Stimulated activated CD4-positive, alpha-beta T cell treated with anti-CD3 and anti-CD28 coated beads, Interleukin-12 subunit alpha, Interleukin-12 subunit beta, amount 100 ng/mL, for 4 hours (primary cell): ENCODE results near the gene CMIP.

Source experiments
- DNase-seq: peaks from one replicate; pipeline ENCODE4 v3.0.0-alpha.2; 2020

CMIP gene

GRCh38 chr16:81629896-81630634 is 185.5 kb downstream of the CMIP start:
- DNase-seq = no peak

DNA sequence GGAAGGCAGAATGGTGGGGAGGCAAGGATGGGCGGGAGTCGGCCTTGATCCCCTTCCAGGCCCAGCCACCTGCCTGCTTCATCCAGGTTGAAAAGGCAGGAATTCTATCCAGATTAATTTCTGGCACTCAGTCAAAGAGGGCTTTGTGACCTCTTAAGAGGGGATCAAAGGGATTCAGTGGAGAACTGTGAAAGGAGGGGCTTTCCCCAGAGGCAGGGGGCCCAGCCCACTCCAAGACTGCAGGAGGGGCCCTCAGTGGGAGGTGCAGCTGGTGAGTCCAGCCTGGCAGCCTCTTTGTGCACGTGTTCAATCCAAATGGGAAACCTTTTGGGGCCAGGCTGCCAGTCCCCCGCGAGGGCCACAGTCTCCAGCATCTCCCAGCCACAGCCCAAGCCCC is 186.0 kb downstream of the CMIP start:
- no peak for DNase-seq

DNA sequence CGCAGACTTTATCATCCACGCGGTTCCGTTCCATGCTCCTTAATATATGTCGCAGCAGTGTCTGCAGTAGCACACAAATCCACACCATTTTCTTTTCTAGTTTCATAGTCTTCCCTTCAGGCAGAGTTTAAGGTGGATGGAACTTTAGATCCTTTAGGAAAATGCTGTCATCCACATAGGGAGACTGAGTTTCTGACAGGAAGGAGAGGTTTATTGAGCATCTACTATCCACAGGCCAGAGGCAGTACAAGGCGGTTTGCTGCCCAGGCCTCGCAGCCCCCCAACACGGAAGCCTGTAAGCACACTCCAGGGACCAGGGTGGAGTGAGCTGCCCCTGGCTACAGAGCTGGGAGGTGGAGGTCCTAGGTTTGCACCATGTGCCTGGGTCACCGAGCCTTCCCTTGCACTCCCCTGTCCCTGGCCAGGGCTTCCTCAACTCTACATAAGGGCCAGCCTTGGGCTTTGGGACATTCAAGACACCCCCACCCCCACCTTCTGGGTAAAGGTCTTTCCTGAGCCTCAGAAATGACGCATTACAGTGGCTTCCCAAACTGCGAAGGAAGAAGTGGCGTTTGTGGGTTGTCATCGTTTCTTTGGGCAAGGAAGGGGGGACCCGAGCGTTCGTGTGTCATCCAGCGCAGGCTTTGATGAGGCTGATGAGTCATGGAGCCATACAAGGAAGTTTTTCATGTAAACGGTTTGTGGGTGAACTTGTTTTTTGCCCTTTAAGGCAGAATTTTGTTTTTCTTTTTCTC is 188.0 kb downstream of the CMIP start:
- DNase-seq = peak; percentile 60

DNA sequence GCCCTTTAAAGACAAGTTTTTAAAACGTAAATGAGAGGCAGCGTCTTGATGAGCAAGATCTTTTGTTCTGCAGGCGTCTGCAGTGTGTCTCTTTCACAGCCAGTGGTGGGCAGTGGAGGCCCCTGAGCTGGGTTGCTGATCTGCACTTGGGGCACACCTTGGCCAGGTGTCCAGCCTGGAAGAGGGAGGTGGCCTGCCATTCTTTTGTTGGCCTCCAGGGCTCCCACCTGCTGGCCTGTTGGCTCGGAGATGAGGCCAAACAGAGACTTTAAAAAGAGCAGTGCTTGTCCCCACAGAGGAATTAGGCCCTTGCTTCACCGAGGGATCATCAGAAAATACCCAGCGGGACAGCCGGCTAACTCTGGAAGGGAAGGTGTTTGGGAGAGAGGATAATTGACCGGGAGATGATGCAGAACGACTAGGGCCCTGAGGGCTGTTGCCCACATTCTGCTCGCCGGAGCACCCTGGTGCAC is 188.6 kb downstream of the CMIP start:
- peak; percentile 10 for DNase-seq

DNA sequence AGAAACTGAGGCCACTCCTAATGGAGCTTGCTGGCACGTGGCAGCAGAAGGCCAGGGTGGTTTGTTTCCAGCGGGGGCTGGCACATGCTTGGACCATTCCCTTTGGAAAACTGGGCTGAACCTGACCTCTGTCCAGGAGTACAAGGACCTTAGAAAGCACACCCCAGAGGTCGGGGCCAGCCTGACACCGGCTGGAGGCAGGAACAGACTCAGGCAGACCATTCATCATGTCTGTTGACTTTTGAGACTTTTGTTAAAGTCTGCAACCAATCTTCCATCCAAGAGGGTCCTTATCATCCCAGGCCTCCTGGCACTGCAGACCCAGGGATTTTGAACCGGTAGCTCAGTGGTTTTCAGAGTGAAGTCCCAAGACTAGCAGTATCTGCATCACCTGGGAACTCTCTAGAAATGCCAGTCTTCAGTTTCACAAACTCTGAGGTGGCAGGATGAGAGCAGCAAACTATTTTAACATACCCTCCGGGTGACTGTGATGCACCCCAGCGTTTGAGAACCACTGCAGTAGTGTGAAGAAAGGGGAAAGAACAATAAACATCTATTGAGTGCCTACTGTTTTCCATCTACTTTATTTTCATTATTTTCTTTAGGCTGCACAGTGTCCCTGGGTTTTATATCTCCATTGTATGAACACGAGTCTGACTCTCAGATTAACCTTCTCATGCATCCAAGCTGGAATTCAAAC is 189.2 kb downstream of the CMIP start:
- DNase-seq = no peak

- DNase-seq = no peak
Measured at GRCh38 chr16:81634380-81635062, 189.9 kb downstream of the CMIP start.

DNA sequence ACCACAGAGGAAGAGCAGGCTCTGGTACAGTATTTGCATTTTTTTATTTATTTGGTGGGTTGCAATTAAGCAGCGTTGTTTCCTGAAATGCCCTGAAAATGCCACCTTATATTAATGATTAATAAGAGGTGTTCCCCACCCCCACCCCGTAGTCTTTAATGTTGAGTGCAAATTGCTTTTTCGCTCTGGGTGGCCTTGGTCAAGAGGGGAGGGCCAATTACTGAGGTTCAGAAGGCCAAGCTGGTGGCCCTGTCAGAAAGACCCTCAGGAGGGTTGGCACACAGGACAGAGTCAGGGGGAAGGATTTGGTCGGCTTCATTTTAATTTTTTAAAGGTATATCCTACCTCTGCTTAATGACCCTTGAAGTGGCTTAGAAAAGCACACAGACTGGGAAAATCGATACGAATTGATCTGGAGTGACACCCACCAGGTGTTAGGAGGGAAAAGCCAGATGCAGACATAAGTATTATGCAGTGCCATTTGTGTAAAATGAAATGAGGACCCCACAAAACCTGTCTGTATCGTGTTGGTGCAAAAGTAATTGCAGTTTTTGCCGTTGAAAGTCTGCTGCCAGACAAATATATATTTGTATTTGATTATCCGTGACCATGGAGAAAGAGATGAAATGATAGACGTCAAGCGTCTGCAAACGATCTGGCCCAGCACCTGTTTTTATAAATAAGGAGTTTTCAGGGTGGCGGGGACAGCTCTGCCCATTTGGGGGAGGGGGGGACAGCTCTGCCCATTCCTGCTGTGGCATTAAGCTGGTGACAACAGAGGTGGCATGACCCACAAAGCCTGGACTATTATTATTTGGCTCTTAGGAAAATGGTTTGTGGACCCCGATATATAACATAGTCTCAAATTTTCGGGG is 190.7 kb downstream of the CMIP start:
- DNase-seq = no peak

GRCh38 chr16:81636298-81636993 is 191.8 kb downstream of the CMIP start:
- DNase-seq = no peak

DNA sequence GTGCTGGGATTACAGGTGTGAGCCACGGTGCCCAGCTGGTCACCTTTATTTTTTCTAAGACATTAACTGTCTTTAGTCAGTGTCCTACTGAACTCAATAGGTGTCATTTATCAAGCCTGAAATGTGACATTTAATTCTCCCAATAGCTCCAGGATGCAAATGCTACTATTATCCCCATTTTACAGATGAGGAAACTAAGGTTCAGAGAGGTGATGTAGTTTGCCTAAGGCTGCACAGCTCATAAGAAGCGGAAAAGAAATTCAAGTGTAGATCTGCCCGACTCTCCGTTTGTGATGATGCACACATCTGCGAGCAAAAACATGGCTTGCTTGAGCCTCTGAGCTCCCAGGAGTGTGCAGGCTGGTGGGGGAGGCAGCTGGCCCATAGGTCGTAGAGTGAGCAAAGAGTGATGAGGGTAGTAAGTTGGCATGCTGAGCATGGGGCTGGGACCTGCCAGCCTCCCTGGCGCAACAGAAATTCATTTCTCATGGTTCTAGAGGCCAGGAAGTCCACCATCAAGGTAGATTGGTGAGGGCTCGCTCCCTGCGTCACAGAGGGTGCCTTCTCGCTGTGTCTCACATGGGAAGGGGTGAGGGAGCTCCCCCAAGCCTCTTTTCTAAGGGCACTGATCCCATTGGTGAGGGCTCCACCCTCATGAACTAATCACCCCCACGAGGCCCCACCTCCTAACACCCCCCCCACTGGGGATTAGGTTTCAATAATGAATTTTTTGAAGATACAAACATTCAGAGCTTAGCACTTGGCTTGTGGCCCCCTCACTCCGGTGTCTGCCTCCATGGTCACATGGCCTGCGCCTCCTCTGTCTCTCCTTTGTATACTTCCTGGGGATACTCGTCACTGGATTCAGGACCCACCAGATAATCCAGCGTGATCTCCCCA is 193.0 kb downstream of the CMIP start:
- no peak for DNase-seq

DNA sequence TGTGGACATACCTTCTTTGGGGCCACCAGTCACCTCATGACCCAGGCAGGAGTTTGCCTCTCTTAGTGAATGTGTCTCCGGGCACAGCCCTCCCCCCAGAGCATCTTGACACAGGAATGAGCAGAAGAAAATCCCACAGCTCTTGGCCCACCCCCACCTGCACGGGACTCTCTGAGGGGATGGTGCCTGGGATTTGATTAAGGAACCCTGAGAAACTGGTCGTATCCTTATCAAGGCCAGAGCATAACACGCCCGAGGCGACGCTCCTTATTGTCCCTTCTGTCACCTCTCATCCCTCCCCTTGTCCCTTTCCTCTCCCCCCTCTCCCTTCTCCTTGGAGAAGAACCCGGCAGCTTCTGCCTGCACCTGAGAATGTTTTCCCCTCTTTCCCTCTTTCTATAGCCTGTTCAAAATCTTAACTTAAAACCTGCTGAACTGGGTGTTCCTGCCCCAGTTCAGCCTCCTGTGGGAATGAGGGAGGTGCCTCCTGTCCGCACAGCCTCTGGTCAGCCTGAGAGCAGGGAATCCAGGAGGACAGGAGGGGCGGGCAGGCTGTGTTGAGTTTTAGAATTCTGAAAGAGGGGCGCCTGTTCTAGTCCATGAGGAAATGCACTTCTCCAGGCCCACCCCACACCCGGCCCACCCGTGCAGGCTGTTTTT is 193.8 kb downstream of the CMIP start:
- no peak for DNase-seq

GRCh38 chr16:81639348-81639747 is 194.7 kb downstream of the CMIP start:
- no peak for DNase-seq

GRCh38 chr16:81639931-81640680 is 195.5 kb downstream of the CMIP start:
- no peak for DNase-seq

GRCh38 chr16:81640681-81641070 is 196.1 kb downstream of the CMIP start:
- no peak for DNase-seq

DNA sequence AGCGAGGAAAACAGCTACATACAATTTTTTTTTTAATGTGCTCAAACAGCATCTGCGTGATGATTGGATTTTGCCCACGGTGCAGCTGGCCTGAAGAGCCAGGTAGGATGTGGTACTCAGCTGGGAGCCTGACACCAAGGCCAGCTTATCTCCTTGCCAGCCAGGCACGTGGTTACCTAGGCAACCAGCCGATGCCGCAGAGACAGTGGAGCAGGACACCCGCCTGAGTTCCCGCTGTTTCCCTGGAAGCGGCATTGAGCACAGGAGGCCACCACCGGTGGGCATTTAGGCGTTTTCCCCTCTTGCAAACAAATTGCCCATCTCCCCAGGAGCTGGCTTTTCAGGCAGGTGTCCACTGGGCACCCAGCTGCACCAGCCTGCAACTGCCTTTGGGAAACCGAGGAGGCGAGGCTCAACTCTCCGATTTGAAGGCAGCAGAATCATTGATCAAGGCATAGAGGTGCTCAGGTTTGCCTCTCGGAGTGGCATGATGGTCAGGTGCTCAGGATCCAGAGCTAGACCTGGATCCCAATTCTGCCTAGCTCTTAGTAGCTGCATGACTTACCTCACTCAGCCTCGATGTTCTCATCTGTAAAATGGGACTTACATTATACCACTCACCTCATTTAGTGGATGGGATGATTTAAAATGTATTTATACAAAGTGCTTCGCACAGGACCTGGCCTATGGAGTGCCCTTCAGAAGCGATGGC is 196.9 kb downstream of the CMIP start:
- DNase-seq = no peak

DNA sequence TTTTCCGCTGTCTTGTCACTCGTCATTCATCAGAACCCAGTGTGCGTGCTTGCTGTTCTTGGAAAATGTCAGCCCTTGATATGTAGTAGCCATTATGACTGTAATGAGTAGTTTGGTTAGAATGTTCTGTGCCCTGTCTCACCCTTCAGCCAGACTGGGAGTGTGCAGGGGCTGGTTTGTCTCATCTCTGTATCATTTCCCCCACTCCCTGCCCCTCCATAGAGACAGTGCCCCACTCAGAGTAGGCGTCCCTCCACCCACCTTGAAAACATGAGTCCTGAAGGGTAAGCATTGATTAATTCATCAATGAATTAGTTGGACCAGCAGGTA is 197.5 kb downstream of the CMIP start:
- no peak for DNase-seq

- DNase-seq = no peak
Measured at GRCh38 chr16:81642943-81643342, 198.3 kb downstream of the CMIP start.

- no peak for DNase-seq
Measured at GRCh38 chr16:81645266-81645694, 200.7 kb downstream of the CMIP start.

DNA sequence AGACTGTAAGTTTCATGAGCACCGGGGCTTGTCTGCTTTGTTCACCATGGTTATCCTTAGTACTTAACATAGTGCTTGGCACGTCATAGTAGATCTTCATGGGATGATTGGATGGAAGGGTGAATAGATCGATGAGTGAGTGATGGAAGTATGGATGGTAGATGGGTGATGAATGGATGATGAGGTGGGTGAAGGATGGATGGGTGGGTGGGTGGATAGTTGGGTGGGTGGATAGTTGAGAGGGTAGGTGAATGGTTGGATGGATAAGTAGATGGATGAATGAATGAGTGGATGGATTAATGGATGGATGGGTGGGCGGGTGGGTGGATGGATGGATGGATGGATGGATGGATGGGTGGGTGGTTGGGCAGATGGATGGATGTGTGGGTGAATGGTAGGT is 201.3 kb downstream of the CMIP start:
- no peak for DNase-seq

- DNase-seq = no peak
Measured at GRCh38 chr16:81646561-81646960, 202.0 kb downstream of the CMIP start.
